Measurements from ENCODE around the gene SLC9A3. TPM values are rescaled to one million over a fixed set of nuclear protein-coding genes. Genes with fewer than 3 reads are reported as not detected.

The SLC9A3 gene
- total RNA-seq, 1 experiment from 2014 or later: 1.5 TPM

DNA sequence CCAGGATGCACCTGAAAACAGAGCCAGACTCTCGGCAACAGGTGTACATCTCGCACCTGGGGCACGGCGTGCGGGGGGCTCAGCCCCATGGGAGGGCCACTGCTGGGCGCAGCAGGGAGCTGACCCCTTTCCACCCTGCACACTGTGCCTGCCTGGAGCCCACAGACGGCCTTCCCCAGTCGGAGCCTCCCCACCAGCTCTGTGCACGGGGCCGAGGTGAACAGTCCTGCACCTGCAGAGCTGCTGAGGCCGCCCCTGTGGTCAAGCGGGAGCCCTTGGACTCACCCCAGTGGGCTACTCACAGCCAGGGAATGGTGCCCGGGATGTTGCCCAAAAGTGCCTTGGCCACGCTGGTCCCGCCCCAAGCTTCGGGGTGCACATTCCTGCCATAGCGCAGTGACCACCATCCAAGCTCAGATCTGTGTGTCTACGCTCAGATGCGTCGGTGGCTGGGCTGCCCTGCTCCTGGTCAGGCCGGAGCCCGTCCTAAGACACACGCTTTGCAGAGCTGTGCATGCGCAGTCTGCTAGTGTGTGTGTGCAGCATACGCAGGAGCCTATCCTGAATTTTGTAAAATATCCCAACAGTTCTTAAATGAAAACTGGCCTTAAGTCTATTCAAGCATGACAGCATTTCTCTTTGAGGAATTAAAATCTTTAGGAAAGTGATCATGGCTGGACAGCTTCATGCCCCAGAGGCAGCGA, 89.7 kb downstream of the SLC9A3 start:
- no peak overlapping the region for H3K4me3 ChIP-seq (replicated peaks in 1 of 2; ENCODE audit: low read depth in 1 of 2, low read length in 2 of 2)
- H4K20me1 ChIP-seq (ENCODE audit: insufficient read depth): no peaks in the 10 kb centered on the region
- no peaks in the 10 kb centered on the region for H3K9me2 ChIP-seq (ENCODE audit: insufficient read depth)
- H3K9ac ChIP-seq (ENCODE audit: low read length): no peak overlapping the region
- no peak overlapping the region for H3K27ac ChIP-seq (ENCODE audit: low read depth, low read length)
- H3K79me2 ChIP-seq (ENCODE audit: insufficient read depth, low read length): no peaks in the 10 kb centered on the region
- DNase-seq (ENCODE audit: low read depth, low spot score) (no peak), ATAC-seq (no peak)
- H3K27me3 ChIP-seq (ENCODE audit: insufficient read depth, low read length): no peaks in the 10 kb centered on the region
- no TSS peak for BruUV-seq (replicated peaks)
- no peaks in the 10 kb centered on the region for H3K9me3 ChIP-seq (ENCODE audit: control insufficient read depth in 1 of 2, insufficient read depth in 1 of 2, low read depth in 1 of 2, low read length in 2 of 2)
- ChIA-PET CTCF (no interaction called here), POLR2A (no interaction called here), RAD21 (ENCODE audit: low non-redundant PET in 1 of 2, low total read pairs in 2 of 2, uncharacterized antibody in 2 of 2, unreplicated experiment in 2 of 2) (no interaction called here)
- peaks cover 0 to 14% of the 10 kb centered on the region in 2 experiments; a peak in 1 of 4 replicates for H3K4me1 ChIP-seq (ENCODE audit: control insufficient read depth in 1 of 2, insufficient read depth in 2 of 2, low read length in 2 of 2)
- intact Hi-C loops (cut with micrococcal nuclease): no loop called here
- TF ChIP-seq TCF7L2 (IDR thresholded peaks at IDR 0.05; ENCODE audit: borderline replicate concordance, extremely low read depth, insufficient read depth, insufficient read length) (no peak), CEBPB (IDR thresholded peaks at IDR 0.05; ENCODE audit: low read depth) (no peak)
- no peaks in the 10 kb centered on the region for H3K36me3 ChIP-seq (ENCODE audit: control insufficient read depth in 1 of 2, insufficient read depth in 2 of 2, low read length in 2 of 2)
- no peak overlapping the region for H2AFZ ChIP-seq (ENCODE audit: low read depth, low read length, poor library complexity, severe bottlenecking)
- no peak overlapping the region for H3K4me2 ChIP-seq (ENCODE audit: low read length)

DNA sequence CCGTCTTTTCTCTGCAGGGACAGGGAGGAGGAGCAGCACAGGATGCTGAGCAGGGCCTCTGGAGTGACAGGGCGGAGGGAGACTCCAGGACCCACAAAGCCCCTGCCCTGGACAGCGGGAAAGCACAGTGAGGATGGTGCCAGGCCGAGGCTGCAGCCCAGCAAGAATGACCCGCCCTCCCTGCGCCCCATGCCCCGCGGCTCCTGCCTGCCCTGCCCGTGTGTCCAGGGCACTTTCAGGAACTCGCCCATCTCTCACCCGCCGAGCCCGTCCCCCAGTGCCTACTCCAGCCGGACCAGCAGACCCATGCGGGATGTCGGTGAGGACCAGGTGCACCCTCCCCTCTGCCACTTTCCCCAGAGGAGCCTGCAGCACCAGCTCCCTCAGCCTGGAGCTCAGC, 90.4 kb downstream of the SLC9A3 start:
- Histone ChIP-seq H3K79me2 (ENCODE audit: insufficient read depth, low read length) (no peaks in the 10 kb centered on the region), H3K27me3 (ENCODE audit: insufficient read depth, low read length) (no peaks in the 10 kb centered on the region), H3K36me3 (ENCODE audit: control insufficient read depth in 1 of 2, insufficient read depth in 2 of 2, low read length in 2 of 2) (no peaks in the 10 kb centered on the region), H4K20me1 (ENCODE audit: insufficient read depth) (no peaks in the 10 kb centered on the region), H3K9me2 (ENCODE audit: insufficient read depth) (no peaks in the 10 kb centered on the region), H3K4me3 (replicated peaks in 1 of 2; ENCODE audit: low read depth in 1 of 2, low read length in 2 of 2) (no peak overlapping the region), H3K4me2 (ENCODE audit: low read length) (no peak overlapping the region), H3K9me3 (ENCODE audit: control insufficient read depth in 1 of 2, insufficient read depth in 1 of 2, low read depth in 1 of 2, low read length in 2 of 2) (no peaks in the 10 kb centered on the region), H3K9ac (ENCODE audit: low read length) (no peak overlapping the region), H3K4me1 (ENCODE audit: control insufficient read depth in 1 of 2, insufficient read depth in 2 of 2, low read length in 2 of 2) (peaks cover 0 to 14% of the 10 kb centered on the region in 2 experiments; a peak in 1 of 4 replicates), H3K27ac (ENCODE audit: low read depth, low read length) (no peak overlapping the region), H2AFZ (ENCODE audit: low read depth, low read length, poor library complexity, severe bottlenecking) (no peak overlapping the region)
- no peak for TF ChIP-seq ZFX (IDR thresholded peaks at IDR 0.05)
- no peak for TF ChIP-seq TCF7L2 (IDR thresholded peaks at IDR 0.05; ENCODE audit: borderline replicate concordance, extremely low read depth, insufficient read depth, insufficient read length)
- no peak for TF ChIP-seq POLR2AphosphoS5 (IDR thresholded peaks at IDR 0.05; ENCODE audit: low read depth, low read length)
- no peak for TF ChIP-seq JUND (IDR thresholded peaks at IDR 0.05)
- TF ChIP-seq, protein P1, sequence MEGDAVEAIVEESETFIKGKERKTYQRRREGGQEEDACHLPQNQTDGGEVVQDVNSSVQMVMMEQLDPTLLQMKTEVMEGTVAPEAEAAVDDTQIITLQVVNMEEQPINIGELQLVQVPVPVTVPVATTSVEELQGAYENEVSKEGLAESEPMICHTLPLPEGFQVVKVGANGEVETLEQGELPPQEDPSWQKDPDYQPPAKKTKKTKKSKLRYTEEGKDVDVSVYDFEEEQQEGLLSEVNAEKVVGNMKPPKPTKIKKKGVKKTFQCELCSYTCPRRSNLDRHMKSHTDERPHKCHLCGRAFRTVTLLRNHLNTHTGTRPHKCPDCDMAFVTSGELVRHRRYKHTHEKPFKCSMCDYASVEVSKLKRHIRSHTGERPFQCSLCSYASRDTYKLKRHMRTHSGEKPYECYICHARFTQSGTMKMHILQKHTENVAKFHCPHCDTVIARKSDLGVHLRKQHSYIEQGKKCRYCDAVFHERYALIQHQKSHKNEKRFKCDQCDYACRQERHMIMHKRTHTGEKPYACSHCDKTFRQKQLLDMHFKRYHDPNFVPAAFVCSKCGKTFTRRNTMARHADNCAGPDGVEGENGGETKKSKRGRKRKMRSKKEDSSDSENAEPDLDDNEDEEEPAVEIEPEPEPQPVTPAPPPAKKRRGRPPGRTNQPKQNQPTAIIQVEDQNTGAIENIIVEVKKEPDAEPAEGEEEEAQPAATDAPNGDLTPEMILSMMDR (IDR thresholded peaks at IDR 0.05 in 2 of 3, conservative IDR thresholded peaks at IDR 0.05 in 1 of 3; ENCODE audit: borderline replicate concordance in 1 of 3, insufficient read depth in 1 of 3, low read depth in 2 of 3, low read length in 2 of 3): no peak
- POLR2A ChIA-PET: no interaction called here
- CTCF ChIA-PET: no interaction called here
- intact Hi-C loops (cut with micrococcal nuclease): no loop called here
- RAD21 ChIA-PET (ENCODE audit: low non-redundant PET in 1 of 2, low total read pairs in 2 of 2, uncharacterized antibody in 2 of 2, unreplicated experiment in 2 of 2): no interaction called here
- BruUV-seq (replicated peaks): no TSS peak
- DNase-seq (ENCODE audit: low read depth, low spot score) (no peak), ATAC-seq (no peak)
